SK-N-SH (cell line): ENCODE measurements around the gene TRIM44. TPM values are rescaled to one million over a fixed set of nuclear protein-coding genes. Genes with fewer than 3 reads are reported as not detected.

Experiments
- CTCF ChIA-PET: fragments of 300-600, 350-600 bp; formaldehyde crosslinking; extraction: SDS; loops from one replicate; lab custom pipeline; 2021; lab: Yijun Ruan, JAX
- POLR2A ChIA-PET: fragments of 350-600 bp; sonication (Branson Sonifier 250); formaldehyde crosslinking; extraction: SDS; loops from one replicate; lab custom pipeline; 2020; ENCODE audit warnings: antibody characterized with exemption, inconsistent platforms; lab: Yijun Ruan, JAX
- DNase-seq: peaks from one replicate; pipeline ENCODE4 v3.0.0; 2012
- H2AFZ ChIP-seq: fragments of 200-600 bp; sonication (generic); 2 replicates; pipeline ENCODE4 v1.8.1; 2016; ENCODE audit warnings: antibody characterized with exemption, mild to moderate bottlenecking, low read depth
- H3F3A ChIP-seq: fragments of 200-600 bp; sonication (generic); replicated peaks from 2 replicates; pipeline ENCODE3; 2016; ENCODE audit warnings: antibody characterized with exemption, mild to moderate bottlenecking; ENCODE audit not compliant: insufficient read depth
- H3K27ac ChIP-seq, 2 experiments: fragments of 200-500 bp in 1 of 2; fragments of 200-600 bp in 1 of 2; sonication (Bioruptor generic) in 1 of 2; sonication (generic), shearing (Covaris generic) in 1 of 2; 2 replicates each; pipeline versions ENCODE4 v1.5.1 to v1.6.1; 2014 to 2016; ENCODE audit warnings: low read depth in 2 of 2, inconsistent platforms in 1 of 2, low read length in 1 of 2, mild to moderate bottlenecking in 1 of 2, mixed read lengths in 1 of 2
- H3K27me3 ChIP-seq: fragments of 200-600 bp; sonication (generic), shearing (Covaris generic); 2 replicates; pipeline ENCODE4 v1.6.1; 2016; ENCODE audit warnings: mixed run types; ENCODE audit not compliant: insufficient read depth
- H3K36me3 ChIP-seq, 2 experiments: fragments of 200-500 bp in 1 of 2; fragments of 200-600 bp in 1 of 2; sonication (Bioruptor generic) in 1 of 2; sonication (generic) in 1 of 2; replicated peaks in 1 of 2; 2 replicates each; pipeline versions ENCODE3 to v1.5.1; 2014 to 2016; ENCODE audit warnings: low read length in 1 of 2, mild to moderate bottlenecking in 1 of 2; ENCODE audit not compliant: insufficient read depth in 2 of 2, control insufficient read depth in 1 of 2
- H3K4me1 ChIP-seq, 2 experiments: fragments of 200-500 bp in 1 of 2; fragments of 200-600 bp in 1 of 2; sonication (Bioruptor generic) in 1 of 2; sonication (generic), shearing (Covaris generic) in 1 of 2; 2 replicates each; pipeline versions ENCODE4 v1.5.1 to v1.6.1; 2014 to 2016; ENCODE audit warnings: low read depth in 1 of 2, low read length in 1 of 2, mixed run types in 1 of 2; ENCODE audit not compliant: insufficient read depth in 2 of 2, control insufficient read depth in 1 of 2
- H3K4me2 ChIP-seq: fragments of 200-600 bp; sonication (generic), shearing (Covaris generic); 2 replicates; pipeline ENCODE4 v1.6.1; 2017; ENCODE audit warnings: mixed run types
- H3K4me3 ChIP-seq, 2 experiments: fragments of 200-500 bp in 1 of 2; fragments of 200-600 bp in 1 of 2; sonication (Bioruptor generic) in 1 of 2; sonication (generic), shearing (Covaris generic) in 1 of 2; 2 replicates each; pipeline versions ENCODE4 v1.5.1 to v1.8.1; 2014 to 2016; ENCODE audit warnings: low read depth in 2 of 2, inconsistent platforms in 1 of 2, low read length in 1 of 2, mild to moderate bottlenecking in 1 of 2, mixed read lengths in 1 of 2, moderate library complexity in 1 of 2
- H3K79me2 ChIP-seq: fragments of 200-600 bp; sonication (generic); 2 replicates; pipeline ENCODE4 v1.8.1; 2017; ENCODE audit warnings: mild to moderate bottlenecking; ENCODE audit not compliant: insufficient read depth
- H3K9ac ChIP-seq: fragments of 200-600 bp; sonication (generic); 2 replicates; pipeline ENCODE4 v1.6.1; 2017; ENCODE audit warnings: mixed run types
- H3K9me2 ChIP-seq: fragments of 200-600 bp; sonication (generic); 2 replicates; pipeline ENCODE4 v1.6.1; 2017; ENCODE audit warnings: mixed run types
- H3K9me3 ChIP-seq: fragments of 200-600 bp; sonication (generic); 2 replicates; pipeline ENCODE4 v1.6.1; 2017; ENCODE audit warnings: mixed run types, mild to moderate bottlenecking, moderate library complexity
- H4K20me1 ChIP-seq: fragments of 200-600 bp; sonication (generic); 2 replicates; pipeline ENCODE4 v1.6.1; 2017; ENCODE audit warnings: mild to moderate bottlenecking, mixed run types; ENCODE audit not compliant: insufficient read depth
- MXI1 ChIP-seq: IDR thresholded peaks from 2 replicates; pipeline ENCODE4 v1.6.1; 2012; ENCODE audit warnings: mild to moderate bottlenecking, low read depth, low read length, improper control_type of control experiment
- NRF1 ChIP-seq: IDR thresholded peaks from 2 replicates; pipeline ENCODE4 v1.6.1; 2012; ENCODE audit warnings: low read depth, mild to moderate bottlenecking, low read length
- REST ChIP-seq: IDR thresholded peaks from 2 replicates; pipeline ENCODE4 v1.6.1; 2012; ENCODE audit warnings: mild to moderate bottlenecking, low read depth, low read length, moderate library complexity
- RFX5 ChIP-seq: IDR thresholded peaks from 2 replicates; pipeline ENCODE4 v1.6.1; 2012; ENCODE audit warnings: mild to moderate bottlenecking, improper control_type of control experiment, low read length
- TCF12 ChIP-seq: IDR thresholded peaks from 2 replicates; pipeline ENCODE4 v1.4.0; 2012
- USF1 ChIP-seq: IDR thresholded peaks from 2 replicates; pipeline ENCODE4 v1.4.0; 2012; ENCODE audit warnings: low read depth, borderline replicate concordance
- USF2 ChIP-seq: fragments of 150-350 bp; IDR thresholded peaks from 2 replicates; pipeline ENCODE4 v1.6.1; 2017; ENCODE audit warnings: antibody characterized with exemption, low read length, low read depth, borderline replicate concordance
- WGBS: methylation state at CpG from one replicate; pipeline ENCODE4 v1.1.6; 2017; ENCODE audit warnings: low lambda C conversion rate; 5-methylcytosine and 5-hydroxymethylcytosine counted together
- polyA plus RNA-seq, 3 experiments: library from polyadenylated mRNA; depleted of rRNA; stranded (reverse); fragments of >200 nt; gene quantifications; 2 replicates each; pipeline ENCODE4 v1.2.3, GENCODE V29; 2012

The TRIM44 gene
- polyA plus RNA-seq, 1 of the 3 experiments (the other 2 are of a cell fraction): 34.1 TPM

GRCh38 chr11:35785287-35786167 lies 123.0 kb downstream of the TRIM44 start:
- Histone ChIP-seq H3K79me2 (peaks cover 13% of the 10 kb centered on the region), H3F3A (peaks cover 10% of the 10 kb centered on the region), H3K9ac (no peak overlapping the region), H4K20me1 (no peaks in the 10 kb centered on the region; the same call in 1 of the 2 replicates), H3K4me3 (no peak overlapping the region), H3K27ac (peak overlapping the region in 1 of 2 experiments; percentile 42; a peak in 1 of 4 replicates), H2AFZ (no peak overlapping the region), H3K9me3 (no peaks in the 10 kb centered on the region), H3K27me3 (no peaks in the 10 kb centered on the region), H3K36me3 (peaks cover 0 to 3% of the 10 kb centered on the region in 2 experiments), H3K4me1 (peaks cover 33 to 35% of the 10 kb centered on the region in 2 experiments; a peak in 3 of 4 replicates), H3K9me2 (no peaks in the 10 kb centered on the region), H3K4me2 (no peak overlapping the region)
- DNase-seq: no peak
- ChIA-PET POLR2A (no interaction called here), CTCF (interaction anchor here (0.6 to 1.2 kb wide), 2 partner anchors 36 to 962 kb away, joined by 3 to 4 read pairs; no protein-coding TSS in a partner anchor)
- WGBS: 70% methylated on average over 4 of the region's 4 CpGs
- no peak for TF ChIP-seq NRF1
- TF ChIP-seq REST: no peak
- TF ChIP-seq USF2: no peak
- no peak for TF ChIP-seq USF1
- no peak for TF ChIP-seq MXI1

- POLR2A ChIA-PET: no interaction called here
Measured at GRCh38 chr11:35786188-35786587, 123.6 kb downstream of the TRIM44 start.

More at GRCh38 chr11:35786188-35786587, 123.6 kb downstream of the TRIM44 start:
- H3K79me2 ChIP-seq: peaks cover 9% of the 10 kb centered on the region; the same call in 1 of the 2 replicates
- no peak overlapping the region for H3K4me2 ChIP-seq
- H2AFZ ChIP-seq: no peak overlapping the region
- TF ChIP-seq TCF12 (no peak), RFX5 (no peak)
- no peak overlapping the region for H3K4me3 ChIP-seq
- H3K9me3 ChIP-seq: no peaks in the 10 kb centered on the region
- no peaks in the 10 kb centered on the region for H3K27me3 ChIP-seq
- peaks cover 0 to 3% of the 10 kb centered on the region in 2 experiments for H3K36me3 ChIP-seq
- no peak for DNase-seq
- H3K9ac ChIP-seq: no peak overlapping the region
- H3F3A ChIP-seq: peaks cover 4% of the 10 kb centered on the region
- H3K9me2 ChIP-seq: no peaks in the 10 kb centered on the region
- CTCF ChIA-PET: interaction anchor here (1.2 kb wide), 1 partner anchor 35 kb away, joined by 4 read pairs; no protein-coding TSS in a partner anchor
- no peaks in the 10 kb centered on the region; the same call in 1 of the 2 replicates for H4K20me1 ChIP-seq
- peak overlapping the region in 1 of 2 experiments; percentile 42; a peak in 2 of 4 replicates for H3K27ac ChIP-seq
- peaks cover 30 to 38% of the 10 kb centered on the region in 2 experiments; a peak in 3 of 4 replicates for H3K4me1 ChIP-seq
